ENCODE measurements around the gene KLC1.

The KLC1 gene

GRCh38 chr14:103706551-103707328, 77.7 kb downstream of the KLC1 start:
- DNase-seq: no peak

- DNase-seq: no peak
Observed at GRCh38 chr14:103707329-103708263, 78.6 kb downstream of the KLC1 start.

GRCh38 chr14:103708750-103709187, 79.8 kb downstream of the KLC1 start:
- DNase-seq: no peak

GRCh38 chr14:103709814-103710213, 80.8 kb downstream of the KLC1 start:
- DNase-seq: no peak

- no peak for DNase-seq
Observed at GRCh38 chr14:103710771-103711377, 81.9 kb downstream of the KLC1 start.

- no peak for DNase-seq
Observed at GRCh38 chr14:103711516-103712431, 82.8 kb downstream of the KLC1 start.

GRCh38 chr14:103712633-103713247, 83.7 kb downstream of the KLC1 start:
- no peak for DNase-seq

- DNase-seq: no peak
Observed at GRCh38 chr14:103713304-103714062, 84.5 kb downstream of the KLC1 start.

GRCh38 chr14:103714063-103714724, 85.2 kb downstream of the KLC1 start:
- no peak for DNase-seq

- DNase-seq: peak; percentile 100
Observed at GRCh38 chr14:103715052-103716000, 86.3 kb downstream of the KLC1 start, which contains the start of the genes XRCC3 and ZFYVE21. XRCC3 (minus strand) TSS chr14:103715451; CDS start chr14:103711087, 4,364 bp downstream. ZFYVE21 (plus strand) TSS chr14:103715810; CDS start chr14:103715842, 32 bp downstream.

- no peak for DNase-seq
Observed at GRCh38 chr14:103716091-103716801, 87.2 kb downstream of the KLC1 start.

- DNase-seq: no peak
Observed at GRCh38 chr14:103716899-103717411, 87.9 kb downstream of the KLC1 start.

- DNase-seq: no peak
Observed at GRCh38 chr14:103718572-103718971, 89.6 kb downstream of the KLC1 start.

GRCh38 chr14:103719751-103720150, 90.7 kb downstream of the KLC1 start:
- DNase-seq: no peak

GRCh38 chr14:103721334-103722120, 92.5 kb downstream of the KLC1 start:
- no peak for DNase-seq

GRCh38 chr14:103723748-103724081, 94.7 kb downstream of the KLC1 start:
- no peak for DNase-seq

GRCh38 chr14:103724116-103724515, 95.1 kb downstream of the KLC1 start:
- no peak for DNase-seq
